Stimulated activated naive CD4-positive, alpha-beta T cell treated with Interleukin-2 at 50 U/mL for 16 hours (primary cell): ENCODE data around the gene SECTM1.

Experiments used
- DNase-seq: peaks from one replicate; lab custom pipeline; 2025; lab: John Stamatoyannopoulos, UW

Gene SECTM1

GRCh38 chr17:82315703-82316358 lies 17.7 kb downstream of the SECTM1 start:
- DNase-seq = peak; percentile 44

- DNase-seq = no peak
Measured at GRCh38 chr17:82314727-82315605, 18.6 kb downstream of the SECTM1 start.

- no peak for DNase-seq
Measured at GRCh38 chr17:82314012-82314726, 19.4 kb downstream of the SECTM1 start.

GRCh38 chr17:82313195-82314011 lies 20.2 kb downstream of the SECTM1 start:
- DNase-seq = no peak

- DNase-seq = no peak
Measured at GRCh38 chr17:82311971-82312370, 21.6 kb downstream of the SECTM1 start.

GRCh38 chr17:82310877-82311276 lies 22.7 kb downstream of the SECTM1 start:
- DNase-seq = no peak

GRCh38 chr17:82309656-82310570 lies 23.7 kb downstream of the SECTM1 start:
- no peak for DNase-seq

GRCh38 chr17:82305727-82306300 lies 27.8 kb downstream of the SECTM1 start:
- DNase-seq = no peak

GRCh38 chr17:82304826-82305726 lies 28.5 kb downstream of the SECTM1 start:
- DNase-seq = no peak

GRCh38 chr17:82303944-82304808 lies 29.4 kb downstream of the SECTM1 start:
- no peak for DNase-seq

- DNase-seq = peak; percentile 18
Measured at GRCh38 chr17:82302991-82303943, 30.3 kb downstream of the SECTM1 start.

GRCh38 chr17:82302568-82302963 lies 31.0 kb downstream of the SECTM1 start:
- DNase-seq = no peak

- DNase-seq = peak; percentile 54
Measured at GRCh38 chr17:82301916-82302567, 31.5 kb downstream of the SECTM1 start.

GRCh38 chr17:82301300-82301915 lies 32.2 kb downstream of the SECTM1 start:
- no peak for DNase-seq

- DNase-seq = peak; percentile 40
Measured at GRCh38 chr17:82300707-82301270, 32.8 kb downstream of the SECTM1 start.

- no peak for DNase-seq
Measured at GRCh38 chr17:82300228-82300627, 33.3 kb downstream of the SECTM1 start.
